Esophagus squamous epithelium (tissue), 5 donors: ENCODE measurements around the gene F11R. TPM values are rescaled to one million over a fixed set of nuclear protein-coding genes. Genes with fewer than 3 reads are reported as not detected.

Experiments used
- DNase-seq: peaks from one replicate; lab custom pipeline; 2025; lab: John Stamatoyannopoulos, UW
- H3K27ac ChIP-seq, 4 donors: fragments of 200-600 bp; sonication (generic); one replicate each; pipeline ENCODE4 v1.5.1; 2016 to 2019; ENCODE audit warnings: mild to moderate bottlenecking in 1 of 4
- H3K27me3 ChIP-seq, 4 donors: fragments of 200-600 bp; sonication (generic); 1 replicate in 3 of 4; 2 replicates in 1 of 4; pipeline versions ENCODE4 v1.5.1 to v1.6.0; 2017 to 2021; ENCODE audit warnings: antibody characterized with exemption in 1 of 4
- H3K36me3 ChIP-seq, 3 donors: fragments of 200-600 bp; sonication (generic); one replicate each; pipeline ENCODE4 v1.5.1; 2016 to 2019
- H3K4me1 ChIP-seq, 3 donors: fragments of 200-600 bp; sonication (generic); one replicate each; pipeline ENCODE4 v1.5.1; 2017 to 2019
- H3K4me3 ChIP-seq, 4 donors: fragments of 200-600 bp; sonication (generic); 1 replicate in 3 of 4; 2 replicates in 1 of 4; pipeline ENCODE4 v1.5.1; 2016 to 2019; ENCODE audit warnings: mild to moderate bottlenecking in 2 of 4, moderate library complexity in 1 of 4
- H3K9me3 ChIP-seq, 3 donors: fragments of 200-600 bp; sonication (generic); one replicate each; pipeline ENCODE4 v1.5.1; 2016 to 2019
- POLR2A ChIP-seq, 4 donors: fragments of 450-650 bp; IDR thresholded peaks; one replicate each; pipeline ENCODE4 v1.6.1; 2017; ENCODE audit warnings: antibody characterized with exemption in 4 of 4, mild to moderate bottlenecking in 4 of 4, moderate library complexity in 3 of 4
- WGBS, 2 donors: methylation state at CpG; one replicate each; pipeline ENCODE4 v1.1.5; 2018; 5-methylcytosine and 5-hydroxymethylcytosine counted together
- intact Hi-C: fragments of 100-400 bp; cut with DNase I; formaldehyde crosslinking; loops from one replicate; pipeline ENCODE4 v1.15.0; 2022
- total RNA-seq, 4 donors: library from RNA; depleted of rRNA; stranded (reverse); fragments of >200 nt; gene quantifications; one replicate each; pipeline ENCODE4 v1.1.0, GENCODE V29; 2016
- TF ChIP-seq, protein P1 (sequence below), 6 experiments: fragments of 450-650 bp in 4 of 6; fragments of 200-600 bp in 2 of 6; sonication (generic) in 2 of 6; IDR thresholded peaks; one replicate each; pipeline ENCODE4 v1.5.1; 2016 to 2019; ENCODE audit warnings: antibody characterized with exemption in 6 of 6, mild to moderate bottlenecking in 4 of 6, moderate library complexity in 4 of 6
- donor health status: DM: yes; HTN: yes; CAD: no.

The F11R gene
- total RNA-seq, 4 donors from 2014 or later, result 84.9 to 108 (median 94.2) TPM

DNA sequence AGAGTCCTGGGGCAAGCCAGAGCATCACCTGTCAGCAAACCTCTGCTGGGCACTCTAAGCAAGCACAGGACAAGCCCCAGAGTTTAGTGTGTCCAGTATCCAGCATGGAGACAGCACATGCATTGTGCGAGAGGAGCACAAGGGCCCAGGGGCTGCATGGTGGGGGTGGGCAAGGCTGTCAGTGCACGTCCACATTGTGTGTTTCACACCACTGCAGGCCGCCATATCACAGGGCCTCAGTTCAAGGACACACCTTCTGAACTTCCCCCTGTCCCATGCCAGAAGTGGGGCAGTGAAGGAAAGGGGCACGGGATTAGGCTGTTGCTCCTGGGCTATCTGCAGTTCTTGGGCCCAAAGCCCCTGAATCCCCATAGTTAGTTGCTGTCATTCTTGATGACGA, 18.6 kb upstream of the F11R start:
- H3K4me1 ChIP-seq, result peaks cover 14 to 48% (median 16%) of the 10 kb centered on the region in 3 donors
- intact Hi-C loops, result loop anchor here (10.0 kb wide), 1 partner anchor 55 kb away; the partner anchor contains the start of gene KLHDC9
- 93 to 100% methylated on average over 1 to 3 of the region's 5 CpGs for WGBS, 2 donors
- H3K27ac ChIP-seq, result peak overlapping the region in 2 of 4 donors; percentile 87 to 91
- no peak for DNase-seq
- H3K4me3 ChIP-seq, result no peak overlapping the region
- H3K27me3 ChIP-seq, result no peaks in the 10 kb centered on the region
- H3K9me3 ChIP-seq, result no peaks in the 10 kb centered on the region
- peaks cover 26 to 45% (median 28%) of the 10 kb centered on the region in 3 donors for H3K36me3 ChIP-seq
- no peak for TF ChIP-seq POLR2A (IDR thresholded peaks at IDR 0.05)
- TF ChIP-seq, protein P1, sequence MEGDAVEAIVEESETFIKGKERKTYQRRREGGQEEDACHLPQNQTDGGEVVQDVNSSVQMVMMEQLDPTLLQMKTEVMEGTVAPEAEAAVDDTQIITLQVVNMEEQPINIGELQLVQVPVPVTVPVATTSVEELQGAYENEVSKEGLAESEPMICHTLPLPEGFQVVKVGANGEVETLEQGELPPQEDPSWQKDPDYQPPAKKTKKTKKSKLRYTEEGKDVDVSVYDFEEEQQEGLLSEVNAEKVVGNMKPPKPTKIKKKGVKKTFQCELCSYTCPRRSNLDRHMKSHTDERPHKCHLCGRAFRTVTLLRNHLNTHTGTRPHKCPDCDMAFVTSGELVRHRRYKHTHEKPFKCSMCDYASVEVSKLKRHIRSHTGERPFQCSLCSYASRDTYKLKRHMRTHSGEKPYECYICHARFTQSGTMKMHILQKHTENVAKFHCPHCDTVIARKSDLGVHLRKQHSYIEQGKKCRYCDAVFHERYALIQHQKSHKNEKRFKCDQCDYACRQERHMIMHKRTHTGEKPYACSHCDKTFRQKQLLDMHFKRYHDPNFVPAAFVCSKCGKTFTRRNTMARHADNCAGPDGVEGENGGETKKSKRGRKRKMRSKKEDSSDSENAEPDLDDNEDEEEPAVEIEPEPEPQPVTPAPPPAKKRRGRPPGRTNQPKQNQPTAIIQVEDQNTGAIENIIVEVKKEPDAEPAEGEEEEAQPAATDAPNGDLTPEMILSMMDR (IDR thresholded peaks at IDR 0.05), result no peak

DNA sequence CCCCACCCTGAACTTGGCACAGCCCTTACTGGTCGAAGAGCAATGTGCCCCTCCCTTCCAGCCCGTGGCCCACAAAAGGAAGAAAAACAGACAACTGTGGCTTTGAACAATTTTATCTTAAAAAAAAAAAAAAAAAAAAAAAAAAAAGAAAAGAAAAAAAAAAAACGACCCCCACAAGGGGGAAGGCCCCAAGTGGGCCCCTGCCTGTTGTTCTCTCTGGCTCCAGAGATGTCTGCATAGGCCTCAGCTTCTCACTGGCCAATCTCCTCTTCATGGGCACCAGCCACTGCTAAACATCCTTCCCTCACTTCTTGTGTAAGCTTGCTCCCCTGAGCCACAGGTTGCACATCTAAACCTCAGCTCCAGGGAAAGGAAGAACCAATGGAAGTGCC, 18.2 kb upstream of the F11R start:
- WGBS, 2 donors, result 3 to 26% methylated on average over 2 to 3 of the region's 3 CpGs
- TF ChIP-seq, protein P1 (IDR thresholded peaks at IDR 0.05), result no peak
- TF ChIP-seq POLR2A (IDR thresholded peaks at IDR 0.05), result no peak
- H3K36me3 ChIP-seq, result peaks cover 26 to 45% (median 28%) of the 10 kb centered on the region in 3 donors
- H3K27me3 ChIP-seq, result no peaks in the 10 kb centered on the region
- H3K9me3 ChIP-seq, result no peaks in the 10 kb centered on the region
- peak overlapping the region; percentile 61 to 84 (median 78) for H3K4me3 ChIP-seq
- H3K27ac ChIP-seq, result peak overlapping the region; percentile 77 to 91 (median 85)
- intact Hi-C loops, result loop anchor here (10.0 kb wide), 1 partner anchor 56 kb away; the partner anchor contains the start of gene KLHDC9
- DNase-seq, result no peak
- peaks cover 10 to 44% (median 13%) of the 10 kb centered on the region in 3 donors for H3K4me1 ChIP-seq

- peaks cover 5 to 39% (median 8%) of the 10 kb centered on the region in 3 donors for H3K4me1 ChIP-seq
- peaks cover 26 to 45% (median 28%) of the 10 kb centered on the region in 3 donors for H3K36me3 ChIP-seq
- WGBS, 2 donors, result 9 to 27% methylated on average over 6 to 7 of the region's 54 CpGs
- H3K27me3 ChIP-seq, result no peaks in the 10 kb centered on the region
- H3K27ac ChIP-seq, result peak within 1 kb of the TSS; percentile 77 to 91 (median 85)
- no peaks in the 10 kb centered on the region for H3K9me3 ChIP-seq
- intact Hi-C loops, result loop anchor here (10.0 kb wide), 1 partner anchor 56 kb away; the partner anchor contains the start of gene KLHDC9
- peak within 1 kb of the TSS; percentile 61 to 84 (median 78) for H3K4me3 ChIP-seq
- TF ChIP-seq POLR2A (IDR thresholded peaks at IDR 0.05), result peak in 1 of 4 donors; percentile 70
- TF ChIP-seq, protein P1 (IDR thresholded peaks at IDR 0.05), result peak in 1 of 6 experiments; percentile 11
- no peak for DNase-seq
Observed at GRCh38 chr1:161038523-161039153, 17.7 kb upstream of the F11R start, which contains the start of gene TSTD1. Gene TSTD1 (minus strand): TSS chr1:161038964. CDS start chr1:161038889, 75 bp downstream.

- no peaks in the 10 kb centered on the region for H3K9me3 ChIP-seq
- TF ChIP-seq, protein P1 (IDR thresholded peaks at IDR 0.05), result no peak
- no peak for TF ChIP-seq POLR2A (IDR thresholded peaks at IDR 0.05)
- H3K4me1 ChIP-seq, result peaks cover 4 to 36% (median 8%) of the 10 kb centered on the region in 3 donors
- H3K4me3 ChIP-seq, result peak overlapping the region; percentile 61 to 84 (median 78)
- peak overlapping the region; percentile 77 to 91 (median 85) for H3K27ac ChIP-seq
- 42 to 48% methylated on average over 10 to 11 of the region's 21 CpGs for WGBS, 2 donors
- no peaks in the 10 kb centered on the region for H3K27me3 ChIP-seq
- no peak for DNase-seq
- intact Hi-C loops, result loop anchor here (10.0 kb wide), 1 partner anchor 57 kb away; the partner anchor contains the start of gene KLHDC9
- peaks cover 26 to 39% (median 28%) of the 10 kb centered on the region in 3 donors for H3K36me3 ChIP-seq
Observed at GRCh38 chr1:161037661-161038522, 16.9 kb upstream of the F11R start.
